Kidney glomerular epithelial cell (primary cell): ENCODE data around the gene ARVCF.

Experiments
- DNase-seq: peaks from one replicate; lab custom pipeline; 2025; lab: John Stamatoyannopoulos, UW

Gene ARVCF, protein sequence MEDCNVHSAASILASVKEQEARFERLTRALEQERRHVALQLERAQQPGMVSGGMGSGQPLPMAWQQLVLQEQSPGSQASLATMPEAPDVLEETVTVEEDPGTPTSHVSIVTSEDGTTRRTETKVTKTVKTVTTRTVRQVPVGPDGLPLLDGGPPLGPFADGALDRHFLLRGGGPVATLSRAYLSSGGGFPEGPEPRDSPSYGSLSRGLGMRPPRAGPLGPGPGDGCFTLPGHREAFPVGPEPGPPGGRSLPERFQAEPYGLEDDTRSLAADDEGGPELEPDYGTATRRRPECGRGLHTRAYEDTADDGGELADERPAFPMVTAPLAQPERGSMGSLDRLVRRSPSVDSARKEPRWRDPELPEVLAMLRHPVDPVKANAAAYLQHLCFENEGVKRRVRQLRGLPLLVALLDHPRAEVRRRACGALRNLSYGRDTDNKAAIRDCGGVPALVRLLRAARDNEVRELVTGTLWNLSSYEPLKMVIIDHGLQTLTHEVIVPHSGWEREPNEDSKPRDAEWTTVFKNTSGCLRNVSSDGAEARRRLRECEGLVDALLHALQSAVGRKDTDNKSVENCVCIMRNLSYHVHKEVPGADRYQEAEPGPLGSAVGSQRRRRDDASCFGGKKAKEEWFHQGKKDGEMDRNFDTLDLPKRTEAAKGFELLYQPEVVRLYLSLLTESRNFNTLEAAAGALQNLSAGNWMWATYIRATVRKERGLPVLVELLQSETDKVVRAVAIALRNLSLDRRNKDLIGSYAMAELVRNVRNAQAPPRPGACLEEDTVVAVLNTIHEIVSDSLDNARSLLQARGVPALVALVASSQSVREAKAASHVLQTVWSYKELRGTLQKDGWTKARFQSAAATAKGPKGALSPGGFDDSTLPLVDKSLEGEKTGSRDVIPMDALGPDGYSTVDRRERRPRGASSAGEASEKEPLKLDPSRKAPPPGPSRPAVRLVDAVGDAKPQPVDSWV

DNA sequence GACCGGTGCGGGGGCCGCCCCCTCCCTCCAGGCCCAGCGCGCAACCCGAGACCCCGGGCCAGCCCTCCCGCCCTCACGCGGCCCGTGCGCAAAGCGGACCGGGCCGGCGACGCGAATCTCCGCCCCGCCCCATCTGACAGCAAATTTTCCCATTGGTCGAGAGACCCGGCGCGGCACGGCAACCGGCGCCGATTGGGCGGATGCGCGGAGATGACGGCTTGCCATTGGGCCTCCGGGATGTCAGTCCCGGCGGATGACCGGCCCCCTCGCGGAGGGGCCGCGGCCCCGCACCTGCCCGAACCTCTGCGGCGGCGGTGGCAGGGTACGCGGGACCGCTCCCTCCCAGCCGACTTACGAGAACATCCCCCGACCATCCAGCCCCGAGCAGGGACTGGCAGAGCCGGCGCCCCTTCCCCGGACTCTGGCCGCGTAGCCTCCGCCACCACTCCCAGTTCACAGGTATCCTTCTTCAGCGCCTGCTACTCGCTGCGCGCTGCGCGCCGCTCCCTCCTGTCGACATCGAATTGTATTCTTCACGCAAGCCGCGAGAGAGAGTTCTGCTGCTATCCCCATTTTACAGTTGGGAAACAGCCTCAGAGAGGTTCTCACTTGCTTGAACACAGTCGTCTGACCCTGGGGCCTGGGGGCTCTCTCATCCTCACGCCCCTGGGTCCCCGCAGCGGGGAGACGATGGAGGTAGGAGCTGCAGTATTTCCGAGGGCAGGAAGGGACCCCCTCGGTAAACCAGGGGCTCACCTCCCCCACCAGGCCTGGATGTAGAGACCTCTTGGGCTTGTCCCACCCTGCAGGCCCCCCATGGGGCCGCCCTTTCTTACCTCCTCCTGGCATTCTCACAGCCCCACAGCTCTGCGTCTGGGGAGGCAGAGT is at the start of gene ARVCF:
Gene ARVCF (minus strand): TSS at position 90 of the 888 bp plus-strand sequence. CDS start 26,029 bp downstream, outside the sequence.
- peak; percentile 75 for DNase-seq

DNA sequence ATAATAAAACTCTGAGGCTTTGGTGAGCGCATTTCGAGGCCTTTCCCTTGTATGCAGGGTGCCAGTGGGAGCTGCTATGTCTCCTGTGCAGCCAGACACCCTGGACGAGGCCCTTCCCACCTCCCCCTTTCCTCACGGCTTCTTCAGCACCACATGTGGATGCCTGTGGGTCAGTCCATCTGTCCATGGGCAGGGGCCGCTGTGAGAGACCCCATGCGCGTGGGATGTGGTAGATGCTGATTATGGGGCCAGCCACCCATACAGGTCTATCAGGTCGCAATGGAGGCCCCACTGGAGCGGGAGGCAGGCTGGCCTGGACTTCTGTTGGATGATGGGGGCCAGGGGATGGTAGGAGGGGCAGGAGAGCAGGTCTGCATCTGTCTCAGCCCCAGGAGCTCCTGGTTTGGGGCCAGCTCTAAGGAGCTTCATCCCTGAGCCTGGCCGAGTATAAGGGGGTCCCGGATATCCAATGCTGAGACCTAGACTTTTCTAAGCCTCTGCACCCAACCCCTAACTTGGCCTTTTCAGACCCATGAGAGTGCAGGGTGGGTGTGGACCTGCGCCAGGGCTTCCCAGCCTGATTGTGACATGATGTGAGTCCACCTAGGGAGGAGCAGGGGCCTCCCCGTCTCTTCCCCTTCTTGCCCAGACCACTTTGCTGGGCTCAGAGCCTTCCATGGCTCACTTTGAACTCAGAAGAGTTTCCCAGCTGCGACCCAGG is 49.4 kb upstream of the ARVCF start:
- DNase-seq, result no peak

- DNase-seq, result no peak
Measured at GRCh38 chr22:20064545-20065262, 48.1 kb upstream of the ARVCF start.

DNA sequence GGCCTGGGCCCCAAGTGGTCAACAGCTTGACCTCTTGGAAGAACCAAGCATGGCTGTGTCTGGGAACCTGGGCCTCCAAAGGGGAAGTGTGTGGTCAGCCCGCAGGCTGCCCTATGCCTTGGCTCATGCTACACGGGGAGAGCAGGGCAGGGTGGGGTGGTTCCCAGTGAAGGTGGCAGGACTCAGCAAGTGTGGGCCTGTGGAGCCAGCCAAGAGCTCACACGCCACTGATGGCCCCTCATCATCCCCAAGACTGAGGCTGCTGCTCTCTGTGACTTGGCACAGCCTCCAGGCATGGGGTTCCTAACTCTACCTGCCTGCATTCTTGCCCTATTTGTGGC is 47.5 kb upstream of the ARVCF start:
- DNase-seq, result no peak

GRCh38 chr22:20063271-20064139 is 46.9 kb upstream of the ARVCF start:
- no peak for DNase-seq

DNA sequence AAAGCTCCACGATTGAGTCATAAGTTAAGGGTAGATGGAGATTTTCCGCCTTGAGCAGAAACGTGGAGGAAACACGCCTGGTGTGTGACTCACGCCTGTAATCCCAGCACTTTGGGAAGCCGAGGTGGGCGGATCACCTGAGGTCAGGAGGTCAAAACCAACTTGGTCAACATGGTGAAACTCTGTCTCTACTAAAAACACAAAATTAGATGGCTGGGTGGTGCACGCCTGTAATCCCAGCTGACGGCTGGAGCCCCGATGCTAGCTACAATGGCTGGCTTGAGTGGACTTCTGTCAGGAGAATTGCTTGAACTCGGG is 46.1 kb upstream of the ARVCF start:
- no peak for DNase-seq

DNA sequence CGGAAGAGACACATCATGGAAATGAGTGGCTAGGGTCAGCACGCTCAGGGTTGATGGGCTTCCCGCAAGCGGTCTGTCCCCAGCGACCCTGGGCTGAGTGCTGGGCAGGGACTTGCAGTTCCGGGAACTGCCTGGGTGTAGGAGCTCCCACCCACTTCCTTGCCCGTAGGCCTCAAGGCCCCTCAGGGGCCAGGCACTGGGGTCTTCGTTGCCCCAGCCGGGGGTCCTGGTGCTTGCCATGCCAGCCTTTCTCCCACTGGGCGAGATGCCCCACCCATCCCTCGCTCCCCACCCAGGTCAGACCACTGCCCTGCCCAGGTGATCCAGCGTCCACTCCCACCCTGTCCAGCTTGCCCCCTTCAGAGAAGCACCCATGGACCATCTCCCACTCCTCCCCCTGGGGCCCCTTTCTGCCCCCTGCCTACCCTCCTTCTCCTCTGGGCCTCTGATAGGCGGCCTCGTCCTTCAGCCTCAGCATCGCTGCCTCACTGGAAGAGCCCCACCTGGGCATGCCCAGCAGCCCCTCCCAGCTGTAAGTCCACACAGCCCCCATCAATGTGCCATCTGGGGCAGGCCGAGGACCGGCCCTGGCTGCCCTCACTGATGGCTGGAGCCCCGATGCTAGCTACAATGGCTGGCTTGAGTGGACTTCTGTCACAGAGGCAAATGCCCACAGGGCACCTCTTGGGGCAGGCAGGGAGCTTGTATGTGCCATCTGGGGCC is 45.6 kb upstream of the ARVCF start:
- DNase-seq, result no peak

DNA sequence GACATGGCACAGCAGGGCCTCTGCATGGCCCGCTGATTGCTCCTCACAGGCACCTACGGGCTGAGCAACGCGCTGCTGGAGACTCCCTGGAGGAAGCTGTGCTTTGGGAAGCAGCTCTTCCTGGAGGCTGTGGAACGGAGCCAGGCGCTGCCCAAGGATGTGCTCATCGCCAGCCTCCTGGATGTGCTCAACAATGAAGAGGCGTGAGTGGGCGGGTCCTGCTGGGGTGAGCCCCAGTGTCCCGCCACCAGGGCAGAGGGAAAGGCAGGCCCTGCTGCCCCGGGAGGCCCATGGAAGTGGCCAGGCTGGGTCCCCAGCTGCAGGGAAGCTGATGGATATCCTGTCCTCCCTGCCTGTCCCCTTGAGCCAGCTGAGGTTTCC is 44.8 kb upstream of the ARVCF start:
- DNase-seq, result no peak

DNA sequence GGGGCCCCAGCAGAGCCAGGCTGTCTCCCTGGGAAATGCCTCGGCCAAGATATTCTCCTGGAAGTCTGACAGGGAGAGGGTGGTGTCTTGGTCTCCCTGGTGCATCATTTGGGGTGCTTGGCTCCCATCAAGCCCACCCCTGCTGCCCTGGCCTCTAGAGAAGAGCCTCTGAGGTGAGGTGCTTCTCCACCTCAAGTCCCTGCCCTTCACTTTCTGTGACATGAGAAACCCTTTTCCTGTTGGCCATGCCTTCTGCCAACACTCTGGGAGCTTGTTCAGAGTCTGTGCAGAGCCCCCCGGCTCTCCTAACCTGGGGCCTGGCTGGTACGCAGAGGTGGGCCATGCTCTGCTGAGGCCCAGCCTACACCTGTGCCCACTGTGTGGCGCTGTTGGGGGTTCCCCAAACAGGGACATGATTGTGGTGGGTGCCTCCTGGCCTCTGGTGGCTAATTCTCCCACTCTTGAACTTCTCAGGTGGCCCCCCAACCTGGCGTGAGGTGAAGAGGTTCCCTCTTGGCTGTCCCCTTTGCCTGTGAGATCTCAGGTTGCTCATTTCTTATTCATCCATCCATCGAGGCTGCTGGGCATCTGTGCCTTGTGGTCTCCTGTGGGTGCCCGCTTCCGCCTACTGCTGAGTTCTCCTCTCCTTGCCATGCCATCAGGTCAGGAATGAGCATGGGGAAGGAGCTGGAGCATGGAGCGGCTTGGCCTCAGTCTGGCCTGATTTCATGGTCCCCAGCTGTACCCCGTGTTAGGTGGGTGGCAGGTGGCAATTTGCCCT is 44.3 kb upstream of the ARVCF start:
- DNase-seq, result no peak

DNA sequence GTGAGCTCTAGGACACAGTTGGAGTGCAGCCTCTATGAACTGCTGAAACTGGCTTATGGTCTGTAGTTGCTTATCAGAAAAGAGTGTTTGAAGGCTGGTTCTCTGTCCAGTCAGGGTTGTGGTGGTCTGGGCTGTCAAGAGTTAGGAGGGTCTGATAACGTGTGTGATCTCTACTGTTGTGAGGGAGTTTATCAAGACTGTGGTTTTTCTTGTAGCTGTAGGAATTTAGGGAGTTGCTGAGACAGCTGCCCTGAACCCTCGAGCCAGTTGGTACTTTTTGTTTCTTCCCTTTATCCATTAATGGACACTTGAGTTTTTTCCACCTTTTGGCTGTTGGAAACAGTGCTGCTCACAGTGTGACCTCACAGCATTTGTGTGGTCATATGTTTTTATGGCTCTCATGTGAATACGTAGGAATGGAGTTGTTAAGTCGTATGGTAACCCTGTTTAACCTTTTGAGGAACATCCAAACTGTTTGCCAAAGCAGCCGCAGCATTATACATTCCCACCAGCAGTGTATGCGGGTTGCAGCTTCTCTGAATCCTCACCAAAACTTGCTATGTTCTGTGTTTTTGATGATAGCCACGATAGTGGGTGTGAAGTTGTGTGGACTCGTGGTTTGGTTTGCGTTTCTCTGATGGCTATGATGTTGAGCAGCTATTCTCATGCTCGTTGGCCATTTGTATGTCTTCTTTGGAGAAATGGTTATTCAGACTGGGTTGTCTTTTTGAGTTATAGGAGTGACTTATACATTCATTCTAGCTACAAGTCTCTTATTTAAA is 42.6 kb upstream of the ARVCF start:
- no peak for DNase-seq

- DNase-seq, result no peak
Measured at GRCh38 chr22:20057596-20058268, 41.1 kb upstream of the ARVCF start.

DNA sequence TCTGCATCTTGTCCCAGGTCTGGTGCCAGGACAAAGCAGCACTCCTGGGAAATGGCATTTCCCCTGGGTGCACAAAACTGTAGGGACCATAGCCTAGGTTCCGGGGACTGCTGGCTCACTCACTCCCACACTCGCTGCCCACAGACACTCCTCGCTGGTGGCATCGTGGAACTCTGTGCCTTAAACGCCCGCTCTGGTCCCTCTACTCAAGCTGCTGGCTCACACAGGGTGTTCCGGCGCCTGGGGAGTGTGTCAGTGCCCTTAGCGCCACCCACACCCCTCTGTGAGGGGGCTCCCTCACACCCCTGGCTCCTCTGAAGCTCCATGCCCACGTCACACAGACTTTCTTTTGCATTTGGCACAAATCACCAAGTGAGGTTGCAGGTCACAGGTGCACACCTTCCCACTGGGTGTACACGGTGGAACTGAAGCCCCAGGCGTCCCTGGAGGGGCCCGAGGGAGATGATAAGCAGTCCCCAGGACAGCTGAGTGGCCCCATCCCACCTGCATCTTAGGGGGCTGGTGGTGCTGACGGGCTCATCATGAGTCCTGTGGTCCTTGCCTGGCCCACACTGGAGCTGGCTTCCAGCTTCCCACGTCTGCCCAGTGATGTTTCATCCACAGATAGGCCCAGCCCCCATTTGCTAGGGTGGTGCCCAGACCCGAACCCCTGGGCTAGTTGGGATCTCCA is 40.2 kb upstream of the ARVCF start:
- DNase-seq, result no peak

- no peak for DNase-seq
Measured at GRCh38 chr22:20056161-20056560, 39.5 kb upstream of the ARVCF start.

DNA sequence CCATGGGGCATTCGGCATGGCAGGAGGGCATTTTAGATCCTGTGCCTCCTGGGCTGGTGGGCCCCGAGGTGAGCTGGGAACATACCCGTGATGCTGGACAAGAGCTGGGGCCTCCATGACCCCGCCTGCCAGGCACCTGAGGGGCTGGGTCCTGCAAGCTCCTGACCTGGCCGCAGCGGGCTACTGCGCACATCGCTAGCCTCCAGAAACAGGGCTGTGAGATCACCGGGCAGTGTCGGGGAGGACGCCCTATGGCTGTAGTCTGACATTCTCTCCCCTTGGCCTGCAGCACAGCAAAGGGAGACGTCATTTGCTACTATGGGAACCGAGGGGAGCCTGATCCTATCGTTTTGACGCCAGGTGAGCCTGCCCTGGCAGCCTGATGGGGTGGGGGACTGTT is 39.0 kb upstream of the ARVCF start:
- no peak for DNase-seq

DNA sequence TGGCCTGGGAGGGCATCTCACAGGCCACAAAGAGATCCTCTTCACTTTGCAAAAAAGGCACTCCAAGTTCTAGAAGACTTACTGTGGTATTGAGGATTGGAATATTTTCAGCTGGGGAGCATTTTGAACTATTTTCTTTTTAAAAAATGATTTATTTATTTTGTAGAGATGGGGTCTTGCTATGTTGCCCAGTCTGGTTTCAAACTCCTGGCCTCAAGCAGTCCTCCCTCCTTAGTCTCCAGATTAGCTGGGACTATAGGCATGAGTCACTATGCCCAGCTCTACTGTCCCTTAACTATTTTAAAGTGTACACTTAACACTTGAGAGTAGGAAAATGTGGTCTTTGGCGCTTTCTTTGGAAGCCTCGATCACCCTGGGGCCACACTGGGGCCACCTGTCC is 38.5 kb upstream of the ARVCF start:
- no peak for DNase-seq

- no peak for DNase-seq
Measured at GRCh38 chr22:20054485-20054884, 37.9 kb upstream of the ARVCF start.

DNA sequence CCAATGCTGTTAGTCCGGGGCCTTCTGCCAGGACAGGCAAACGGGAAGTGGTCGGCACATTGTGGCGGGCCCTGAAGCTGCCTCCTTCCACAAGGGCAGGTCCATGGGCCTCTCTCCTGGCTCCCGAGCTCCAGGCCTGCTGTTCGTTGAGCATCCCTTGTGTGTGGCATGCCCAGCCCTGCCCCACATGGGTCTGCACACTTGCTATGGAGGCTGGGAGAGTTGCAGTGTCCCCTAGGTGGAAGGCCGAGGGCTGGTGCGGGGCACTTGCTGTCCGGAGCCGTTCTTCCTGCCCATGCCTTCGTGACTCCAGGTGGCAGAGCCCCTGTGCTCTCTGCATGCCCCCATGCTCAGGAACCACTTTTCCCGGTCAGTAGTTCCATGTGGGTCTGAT is 37.4 kb upstream of the ARVCF start:
- no peak for DNase-seq
